Hippocampal formation (tissue), 2 donors: ENCODE results near the gene CBX3.
"Not testable (repeated sequence)": the region's sequence is repeated elsewhere in the genome, so short reads cannot be mapped to it uniquely, and the experiment has no call there.

ENCODE experiments used
- DNase-seq, 2 donors: peaks; one replicate each; lab custom pipeline; 2025; lab: John Stamatoyannopoulos, UW

CBX3 gene

GRCh38 chr7:26201247-26202018 is at the start of gene CBX3:
Gene CBX3, plus strand, starts transcription at chr7:26201745. Its CDS starts 1,254 bp downstream, at chr7:26202999.
- DNase-seq: peak; percentile 85 to 89

GRCh38 chr7:26151953-26152781 is 49.4 kb upstream of the CBX3 start, which contains the start of gene NFE2L3:
Gene NFE2L3, plus strand, starts transcription at chr7:26152198. Its CDS starts 301 bp downstream, at chr7:26152499.
- peak; percentile 69 for DNase-seq

- DNase-seq: not testable (repeated sequence)
These were observed 48.7 kb upstream of the CBX3 start for GRCh38 chr7:26152782-26153240.

GRCh38 chr7:26153241-26153822 is 48.2 kb upstream of the CBX3 start:
- DNase-seq: no peak

- no peak for DNase-seq
These were observed 47.4 kb upstream of the CBX3 start for GRCh38 chr7:26153823-26154783.

GRCh38 chr7:26155531-26156375 is 45.8 kb upstream of the CBX3 start:
- no peak for DNase-seq

- DNase-seq: no peak
These were observed 44.8 kb upstream of the CBX3 start for GRCh38 chr7:26156451-26157420.

- DNase-seq: no peak
These were observed 43.9 kb upstream of the CBX3 start for GRCh38 chr7:26157520-26158105.

GRCh38 chr7:26159243-26159642 is 42.3 kb upstream of the CBX3 start:
- DNase-seq: no peak

GRCh38 chr7:26160896-26161295 is 40.6 kb upstream of the CBX3 start:
- no peak for DNase-seq

- DNase-seq: no peak
These were observed 39.1 kb upstream of the CBX3 start for GRCh38 chr7:26162431-26162830.

GRCh38 chr7:26163804-26164203 is 37.7 kb upstream of the CBX3 start:
- not testable (repeated sequence) for DNase-seq

GRCh38 chr7:26165950-26166683 is 35.4 kb upstream of the CBX3 start:
- DNase-seq: no peak

- no peak for DNase-seq
These were observed 34.8 kb upstream of the CBX3 start for GRCh38 chr7:26166684-26167266.

- no peak for DNase-seq
These were observed 34.1 kb upstream of the CBX3 start for GRCh38 chr7:26167303-26167934.

GRCh38 chr7:26168458-26169023 is 33.0 kb upstream of the CBX3 start:
- no peak for DNase-seq

- DNase-seq: no peak
These were observed 32.3 kb upstream of the CBX3 start for GRCh38 chr7:26169271-26169670.
